ENCODE data around the gene COL19A1.

Gene COL19A1

DNA sequence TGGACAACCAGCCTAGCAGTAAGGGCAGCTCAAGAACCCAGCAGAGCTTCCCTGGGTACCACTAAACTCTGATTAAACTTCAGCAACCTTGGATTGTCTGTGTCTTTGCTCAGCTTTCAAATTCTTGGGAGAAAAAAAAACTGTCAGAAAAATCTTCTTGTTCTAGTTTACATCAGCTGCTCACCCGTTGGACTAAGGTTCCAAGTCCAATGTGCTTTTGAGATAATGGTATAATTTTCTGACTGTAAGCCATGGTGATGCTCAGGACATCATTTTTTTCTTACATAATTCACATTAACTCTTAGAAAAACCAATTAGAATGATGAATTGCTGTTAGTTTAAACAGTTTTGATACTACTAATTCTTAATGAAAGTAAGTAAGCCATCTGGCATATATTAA, 290.7 kb downstream of the COL19A1 start:
- H3K4me2 ChIP-seq, result no peak overlapping the region

DNA sequence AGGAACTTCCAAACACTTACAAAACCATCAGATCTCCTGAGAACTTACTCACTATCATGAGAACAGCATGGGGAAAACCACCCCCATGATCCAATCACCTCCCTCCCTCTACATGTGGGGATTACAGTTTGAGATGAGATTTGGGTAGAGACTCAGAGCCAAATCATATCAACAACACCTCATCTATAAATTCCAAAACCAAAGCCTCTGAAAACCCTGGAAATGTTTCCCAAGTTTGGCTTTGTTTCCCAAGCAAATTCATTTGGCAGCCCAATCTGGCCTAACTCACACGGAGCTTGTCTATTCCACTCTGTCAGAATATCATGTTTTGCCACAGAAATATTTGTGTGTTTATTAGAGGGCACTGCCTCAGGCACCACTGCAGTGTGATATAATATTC, 293.9 kb downstream of the COL19A1 start:
- H3K27me3 ChIP-seq, result no peaks in the 10 kb centered on the region
- no peak for TF ChIP-seq Cebpa-rat (IDR thresholded peaks at IDR 0.05)
- H3K36me3 ChIP-seq, result no peaks in the 10 kb centered on the region
- no peaks in the 10 kb centered on the region for H3K4me1 ChIP-seq
- no peaks in the 10 kb centered on the region for H3K9me3 ChIP-seq
- H3K4me3 ChIP-seq, result no peak overlapping the region
- H3K27ac ChIP-seq, result no peak overlapping the region
- H3K4me2 ChIP-seq, result no peak overlapping the region
- H3K9ac ChIP-seq, result no peak overlapping the region
- no peaks in the 10 kb centered on the region for H4K20me1 ChIP-seq

More for the DNA sequence above, 290.7 kb downstream of the COL19A1 start:
- H3K4me3 ChIP-seq, result no peak overlapping the region
- H3K9me3 ChIP-seq, result no peaks in the 10 kb centered on the region
- H3K36me3 ChIP-seq, result no peaks in the 10 kb centered on the region
- H3K4me1 ChIP-seq, result no peaks in the 10 kb centered on the region
- H4K20me1 ChIP-seq, result no peaks in the 10 kb centered on the region
- H3K27ac ChIP-seq, result no peak overlapping the region
- H3K9ac ChIP-seq, result no peak overlapping the region
- H3K27me3 ChIP-seq, result no peaks in the 10 kb centered on the region
- TF ChIP-seq Cebpa-rat (IDR thresholded peaks at IDR 0.05), result no peak

DNA sequence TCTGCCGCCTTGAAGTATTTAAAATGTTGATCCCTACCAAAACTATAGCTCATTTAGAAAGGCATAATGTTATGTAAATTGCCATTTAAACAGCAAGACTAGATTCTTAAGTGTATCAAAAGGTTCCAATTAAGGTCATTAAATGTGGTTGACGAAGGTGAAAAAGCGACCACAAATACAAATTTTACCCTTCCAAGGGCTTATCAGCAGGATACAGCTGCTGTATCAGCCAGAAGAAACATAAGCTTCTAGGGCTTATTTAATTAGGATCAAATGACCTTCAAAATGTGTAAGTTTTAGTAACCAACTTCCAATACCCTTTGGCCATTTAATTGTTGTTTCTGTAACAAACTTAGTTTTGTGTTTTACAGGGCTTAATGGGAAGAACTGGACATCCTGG, 296.6 kb downstream of the COL19A1 start:
- TF ChIP-seq Cebpa-rat (IDR thresholded peaks at IDR 0.05), result no peak
- Histone ChIP-seq H3K27ac (no peak overlapping the region), H3K36me3 (no peaks in the 10 kb centered on the region), H3K4me3 (no peak overlapping the region), H3K4me1 (no peaks in the 10 kb centered on the region), H3K9ac (no peak overlapping the region), H3K27me3 (no peaks in the 10 kb centered on the region), H4K20me1 (no peaks in the 10 kb centered on the region), H3K9me3 (no peaks in the 10 kb centered on the region), H3K4me2 (no peak overlapping the region)

DNA sequence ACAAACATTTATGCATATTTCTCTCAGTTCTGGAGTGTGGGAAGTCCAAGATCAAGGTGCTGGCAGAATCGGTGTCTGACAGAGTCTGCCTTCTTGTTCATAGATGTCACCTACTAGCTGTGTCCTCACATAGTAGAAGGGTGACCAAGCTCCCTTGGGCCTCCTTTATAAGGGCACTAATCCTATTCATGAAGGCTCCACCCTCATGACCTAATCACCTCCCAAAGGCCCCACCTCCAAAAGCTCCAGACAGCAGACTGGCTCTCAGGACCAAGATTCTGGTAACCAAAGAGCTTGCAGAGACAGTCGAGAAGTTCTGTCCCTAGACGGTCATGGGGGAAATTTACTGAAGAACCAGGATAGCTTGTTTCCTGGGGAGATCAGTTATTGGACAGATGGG, 297.4 kb downstream of the COL19A1 start:
- TF ChIP-seq Cebpa-rat (IDR thresholded peaks at IDR 0.05), result no peak
- H3K9me3 ChIP-seq, result no peaks in the 10 kb centered on the region

DNA sequence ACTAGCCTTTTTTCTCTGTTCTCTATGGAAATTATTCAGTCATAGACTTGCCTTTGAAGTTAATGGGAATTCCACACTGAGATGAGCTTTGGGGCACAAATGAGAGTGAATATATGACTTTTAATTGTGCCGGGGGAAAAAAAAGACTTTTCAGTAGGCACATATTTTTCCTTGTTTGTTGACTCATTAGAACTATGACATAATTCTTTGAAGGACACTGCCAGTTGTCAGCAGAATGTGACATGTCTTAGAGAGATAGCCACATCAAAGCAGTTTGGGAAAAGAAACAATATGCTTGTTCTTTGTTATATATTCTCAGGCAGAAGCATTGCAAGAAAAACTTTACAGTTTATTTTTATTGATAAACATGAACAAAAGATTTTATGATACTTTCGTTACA, 298.2 kb downstream of the COL19A1 start:
- TF ChIP-seq Cebpa-rat (IDR thresholded peaks at IDR 0.05), result no peak
- Histone ChIP-seq H3K36me3 (no peaks in the 10 kb centered on the region), H3K4me1 (no peaks in the 10 kb centered on the region), H3K27ac (no peak overlapping the region), H3K4me2 (no peak overlapping the region), H3K4me3 (no peak overlapping the region), H3K27me3 (no peaks in the 10 kb centered on the region), H3K9ac (no peak overlapping the region), H4K20me1 (no peaks in the 10 kb centered on the region), H3K9me3 (no peaks in the 10 kb centered on the region)

More for the DNA sequence above, 297.4 kb downstream of the COL19A1 start:
- no peaks in the 10 kb centered on the region for H3K27me3 ChIP-seq
- H4K20me1 ChIP-seq, result no peaks in the 10 kb centered on the region
- H3K4me3 ChIP-seq, result no peak overlapping the region
- no peak overlapping the region for H3K9ac ChIP-seq
- no peaks in the 10 kb centered on the region for H3K36me3 ChIP-seq
- H3K27ac ChIP-seq, result no peak overlapping the region
- no peak overlapping the region for H3K4me2 ChIP-seq
- H3K4me1 ChIP-seq, result no peaks in the 10 kb centered on the region

DNA sequence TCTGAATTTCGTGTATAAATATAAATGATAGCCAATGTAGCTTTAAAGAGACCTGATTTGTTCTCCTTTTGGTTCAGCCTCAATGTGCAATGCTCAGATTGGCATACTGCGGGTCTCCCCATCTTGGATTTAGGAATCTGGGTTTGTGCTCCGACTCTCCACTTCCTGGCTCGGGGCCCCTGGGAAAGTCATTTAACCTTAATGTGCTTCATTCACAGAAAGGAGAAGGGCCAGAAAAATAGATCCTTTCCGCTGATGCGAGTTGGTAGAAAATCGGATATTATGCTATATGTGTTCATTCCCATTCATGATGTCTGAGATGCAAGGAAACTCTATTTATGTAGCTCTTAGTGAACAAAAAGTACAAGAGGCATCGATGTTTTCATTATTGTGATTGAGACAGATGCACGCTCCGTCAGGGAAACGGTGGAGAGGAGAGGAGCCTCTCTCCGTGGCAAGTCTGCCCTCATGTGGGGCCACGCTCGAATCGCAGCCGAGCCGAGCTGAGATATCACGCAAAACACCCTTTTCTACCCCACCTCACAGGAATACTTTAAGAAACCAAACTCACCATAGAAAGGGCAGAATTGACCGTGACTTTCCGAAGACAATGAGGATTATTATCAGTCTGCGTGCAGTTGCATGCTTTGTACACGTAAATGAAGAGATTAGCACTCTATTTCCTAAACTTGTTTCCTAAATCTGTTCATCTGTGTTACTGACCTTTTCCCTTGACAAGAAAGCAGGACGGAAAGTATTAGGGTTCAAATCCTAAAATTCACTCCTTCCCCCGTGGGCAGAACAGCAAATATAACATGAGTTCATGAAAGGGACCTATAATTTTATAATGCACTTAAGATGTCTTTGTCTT, 300.0 kb downstream of the COL19A1 start:
- no peaks in the 10 kb centered on the region for H3K9me3 ChIP-seq
- H3K9ac ChIP-seq, result no peak overlapping the region
- no peak overlapping the region for H3K27ac ChIP-seq
- no peak overlapping the region for H3K4me3 ChIP-seq
- peak overlapping the region; percentile 4; the same call in 1 of the 2 replicates for H3K4me2 ChIP-seq
- no peaks in the 10 kb centered on the region for H3K36me3 ChIP-seq
- H4K20me1 ChIP-seq, result no peaks in the 10 kb centered on the region
- H3K4me1 ChIP-seq, result no peaks in the 10 kb centered on the region
- no peak for TF ChIP-seq Cebpa-rat (IDR thresholded peaks at IDR 0.05)
- H3K27me3 ChIP-seq, result no peaks in the 10 kb centered on the region

DNA sequence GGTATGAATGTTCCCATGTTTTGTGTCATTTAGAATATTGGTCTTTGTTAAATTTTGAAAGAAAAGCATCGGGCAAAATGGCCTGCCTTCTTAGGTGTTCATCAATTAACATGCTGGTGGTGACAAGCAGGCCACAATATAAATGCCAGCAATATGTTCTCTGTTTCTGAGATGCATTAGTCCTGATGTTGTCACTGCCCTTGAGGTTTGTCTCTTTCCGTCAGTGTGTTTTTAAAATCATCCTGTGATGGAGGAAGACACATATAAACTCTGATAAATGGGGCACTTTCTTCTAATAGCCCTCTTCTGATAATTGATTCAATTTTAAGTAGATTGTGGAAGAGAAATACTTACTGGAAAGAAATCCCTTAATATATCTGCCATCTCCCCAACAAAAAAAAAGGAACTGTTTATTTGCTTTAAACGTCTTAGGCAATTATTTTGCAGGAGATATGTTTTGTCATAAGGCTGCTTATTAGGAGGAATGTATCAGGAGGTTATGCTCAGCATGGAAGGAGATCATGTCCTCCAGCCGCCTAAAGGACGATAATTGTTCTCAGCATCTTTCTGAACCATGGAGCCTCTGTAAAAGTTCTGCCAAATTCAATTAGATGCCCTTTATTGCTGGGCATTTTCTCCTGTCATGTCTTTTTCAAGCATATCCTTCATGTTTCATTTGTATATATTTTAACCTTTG, 302.5 kb downstream of the COL19A1 start:
- no peak overlapping the region for H3K4me3 ChIP-seq
- TF ChIP-seq Cebpa-rat (IDR thresholded peaks at IDR 0.05), result no peak
- H4K20me1 ChIP-seq, result no peaks in the 10 kb centered on the region
- no peaks in the 10 kb centered on the region for H3K9me3 ChIP-seq
- no peaks in the 10 kb centered on the region for H3K36me3 ChIP-seq
- H3K9ac ChIP-seq, result no peak overlapping the region
- H3K4me2 ChIP-seq, result no peak overlapping the region
- H3K27ac ChIP-seq, result no peak overlapping the region
- no peaks in the 10 kb centered on the region for H3K27me3 ChIP-seq
- no peaks in the 10 kb centered on the region for H3K4me1 ChIP-seq

DNA sequence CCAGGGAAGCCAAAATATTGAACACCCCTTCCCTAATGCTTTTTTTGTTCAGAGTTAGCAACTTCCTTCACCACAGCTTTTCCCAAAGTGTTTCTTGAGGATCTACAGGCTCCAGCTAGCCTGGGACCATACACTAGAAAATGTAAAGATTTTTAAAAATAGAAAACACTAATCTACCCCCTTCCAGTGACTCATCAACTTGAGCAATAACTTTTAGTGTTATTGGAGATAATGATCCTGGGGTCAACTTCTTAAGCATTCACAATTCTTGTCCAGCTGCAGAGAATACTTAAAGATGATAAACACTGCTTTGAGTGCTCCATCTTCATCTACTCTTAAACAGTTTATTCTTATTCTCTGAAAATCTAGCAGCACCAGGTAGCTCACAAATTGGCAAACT, 304.9 kb downstream of the COL19A1 start:
- Histone ChIP-seq H3K4me1 (no peaks in the 10 kb centered on the region), H3K27me3 (no peaks in the 10 kb centered on the region), H3K9me3 (no peaks in the 10 kb centered on the region), H3K36me3 (no peaks in the 10 kb centered on the region), H3K4me2 (no peak overlapping the region), H4K20me1 (no peaks in the 10 kb centered on the region), H3K27ac (no peak overlapping the region), H3K4me3 (no peak overlapping the region), H3K9ac (no peak overlapping the region)
- TF ChIP-seq Cebpa-rat (IDR thresholded peaks at IDR 0.05), result no peak

DNA sequence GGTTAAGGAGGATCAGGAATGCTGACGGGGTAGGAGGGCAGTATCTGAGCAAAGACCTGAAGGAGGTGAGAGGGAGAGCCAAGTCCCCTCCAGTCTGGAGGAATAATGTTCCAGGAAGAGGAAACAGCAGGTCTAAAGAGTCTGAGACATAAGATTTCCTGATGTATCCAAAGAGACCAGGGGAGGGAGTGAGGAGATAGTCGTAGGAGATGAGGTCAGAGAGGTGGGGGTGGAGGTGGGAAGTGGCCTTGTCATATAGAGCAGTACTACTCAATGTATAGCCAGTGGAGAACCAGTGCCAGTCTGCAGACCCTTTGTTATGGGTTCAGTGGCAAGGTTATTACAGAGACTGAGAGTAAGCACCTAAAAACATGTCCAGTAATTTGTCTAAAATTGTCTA, 305.9 kb downstream of the COL19A1 start:
- Histone ChIP-seq H3K27me3 (no peaks in the 10 kb centered on the region), H3K36me3 (no peaks in the 10 kb centered on the region), H3K4me3 (no peak overlapping the region), H3K4me2 (no peak overlapping the region), H3K4me1 (no peaks in the 10 kb centered on the region), H3K27ac (no peak overlapping the region), H3K9me3 (no peaks in the 10 kb centered on the region), H3K9ac (no peak overlapping the region), H4K20me1 (no peaks in the 10 kb centered on the region)
- no peak for TF ChIP-seq Cebpa-rat (IDR thresholded peaks at IDR 0.05)

DNA sequence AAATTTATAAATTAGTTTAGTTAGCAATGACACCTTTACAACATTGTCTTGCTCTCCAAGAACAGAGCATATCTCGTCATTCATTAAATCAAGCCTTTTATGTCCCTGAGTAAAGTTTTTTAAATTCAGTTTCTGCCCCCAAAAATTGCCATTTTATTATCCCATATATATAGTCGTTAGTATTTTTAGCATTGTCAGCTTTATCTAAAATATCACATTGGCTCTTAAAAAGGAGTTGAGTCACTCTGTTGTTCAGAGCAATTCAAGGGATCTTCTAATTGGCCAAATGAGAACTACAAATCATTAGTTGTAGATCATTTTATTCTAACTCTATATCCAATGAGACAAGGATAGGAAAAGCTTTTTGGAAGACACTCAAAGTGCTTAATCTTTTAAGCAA, 309.4 kb downstream of the COL19A1 start:
- Histone ChIP-seq H3K27me3 (no peaks in the 10 kb centered on the region), H3K9me3 (no peaks in the 10 kb centered on the region), H3K9ac (no peak overlapping the region), H4K20me1 (no peaks in the 10 kb centered on the region), H3K4me1 (no peaks in the 10 kb centered on the region), H3K4me3 (no peak overlapping the region), H3K4me2 (no peak overlapping the region), H3K36me3 (no peaks in the 10 kb centered on the region), H3K27ac (no peak overlapping the region)
- no peak for TF ChIP-seq Cebpa-rat (IDR thresholded peaks at IDR 0.05)

Data from BLaER1 (cell line).